Right lobe of liver (tissue), 4 donors: Measurements from ENCODE around the gene BLVRB.

Experiments used
- CTCF ChIP-seq, 4 donors: fragments of 200-600 bp in 3 of 4; fragments of 450-650 bp in 1 of 4; IDR thresholded peaks; one replicate each; pipeline versions ENCODE4 v1.5.1 to v1.8.0; 2016 to 2022; ENCODE audit warnings: antibody characterized with exemption in 4 of 4, mild to moderate bottlenecking in 2 of 4
- POLR2A ChIP-seq: fragments of 450-650 bp; IDR thresholded peaks from one replicate; pipeline ENCODE4 v1.6.1; 2017; ENCODE audit warnings: antibody characterized with exemption, mild to moderate bottlenecking
- donor health status: DM: no; HTN: no; CAD: no.
- donor health status: DM: no; HTN: no; CAD: no.
- donor health status: DM: no; HTN: yes; CAD: no.

- TF ChIP-seq CTCF (IDR thresholded peaks at IDR 0.05): no peak
- TF ChIP-seq POLR2A: no peak
Observed at GRCh38 chr19:40444825-40445312, 20.7 kb downstream of the BLVRB start.
